ENCODE results near the gene MAD2L1BP. TPM values are rescaled to one million over a fixed set of nuclear protein-coding genes. Genes with fewer than 3 reads are reported as not detected.

Gene MAD2L1BP
- total RNA-seq, 1 experiment from 2014 or later: 52.0 TPM

GRCh38 chr6:43674921-43675320 lies 39.3 kb downstream of the MAD2L1BP start:
- H3K27me3 ChIP-seq (replicated peaks; ENCODE audit: insufficient read depth, low read depth, low read length, poor library complexity): no peaks in the 10 kb centered on the region
- no TSS peak for BruUV-seq (replicated peaks)
- intact Hi-C loops (cut with micrococcal nuclease; ENCODE audit: unreplicated experiment): no loop called here
- H3K4me1 ChIP-seq (ENCODE audit: insufficient read depth, low read length, poor library complexity, severe bottlenecking): no peaks in the 10 kb centered on the region
- no peak for DNase-seq (ENCODE audit: low spot score)
- no peak overlapping the region for H3K27ac ChIP-seq (ENCODE audit: low read depth, low read length, poor library complexity, severe bottlenecking)
- H3K36me3 ChIP-seq (ENCODE audit: insufficient read depth, low read length, poor library complexity, severe bottlenecking): peaks cover 78% of the 10 kb centered on the region
- POLR2A ChIA-PET (ENCODE audit: low non-redundant PET): no interaction called here
- H3K4me3 ChIP-seq (ENCODE audit: low read depth, low read length, poor library complexity, severe bottlenecking): no peak overlapping the region
- no peaks in the 10 kb centered on the region for H3K9me3 ChIP-seq (ENCODE audit: low read depth, low read length, poor library complexity, severe bottlenecking)
- TF ChIP-seq CTCF (conservative IDR thresholded peaks at IDR 0.05; ENCODE audit: low read depth, low read length) (no peak), EZH2 (IDR thresholded peaks at IDR 0.05; ENCODE audit: borderline replicate concordance, low read depth, low read length, poor library complexity, severe bottlenecking) (no peak)
- CTCF ChIA-PET: no interaction called here

GRCh38 chr6:43676962-43677606 lies 41.4 kb downstream of the MAD2L1BP start:
- TF ChIP-seq EZH2 (IDR thresholded peaks at IDR 0.05; ENCODE audit: borderline replicate concordance, low read depth, low read length, poor library complexity, severe bottlenecking) (no peak), CTCF (conservative IDR thresholded peaks at IDR 0.05; ENCODE audit: low read depth, low read length) (no peak)
- CTCF ChIA-PET: interaction anchor here (1.0 kb wide), 1 partner anchor 10 kb away, joined by 3 read pairs; no protein-coding TSS in a partner anchor
- Histone ChIP-seq H3K27me3 (replicated peaks; ENCODE audit: insufficient read depth, low read depth, low read length, poor library complexity) (no peaks in the 10 kb centered on the region), H3K9me3 (ENCODE audit: low read depth, low read length, poor library complexity, severe bottlenecking) (no peaks in the 10 kb centered on the region), H3K4me1 (ENCODE audit: insufficient read depth, low read length, poor library complexity, severe bottlenecking) (no peaks in the 10 kb centered on the region), H3K4me3 (ENCODE audit: low read depth, low read length, poor library complexity, severe bottlenecking) (no peak overlapping the region), H3K27ac (ENCODE audit: low read depth, low read length, poor library complexity, severe bottlenecking) (no peak overlapping the region), H3K36me3 (ENCODE audit: insufficient read depth, low read length, poor library complexity, severe bottlenecking) (peaks cover 73% of the 10 kb centered on the region)
- POLR2A ChIA-PET (ENCODE audit: low non-redundant PET): no interaction called here
- BruUV-seq (replicated peaks): no TSS peak
- no peak for DNase-seq (ENCODE audit: low spot score)
- intact Hi-C loops (cut with micrococcal nuclease; ENCODE audit: unreplicated experiment): no loop called here

GRCh38 chr6:43677759-43678158 lies 42.1 kb downstream of the MAD2L1BP start:
- Histone ChIP-seq H3K27ac (ENCODE audit: low read depth, low read length, poor library complexity, severe bottlenecking) (no peak overlapping the region), H3K4me3 (ENCODE audit: low read depth, low read length, poor library complexity, severe bottlenecking) (no peak overlapping the region), H3K9me3 (ENCODE audit: low read depth, low read length, poor library complexity, severe bottlenecking) (no peaks in the 10 kb centered on the region), H3K36me3 (ENCODE audit: insufficient read depth, low read length, poor library complexity, severe bottlenecking) (peaks cover 70% of the 10 kb centered on the region), H3K27me3 (replicated peaks; ENCODE audit: insufficient read depth, low read depth, low read length, poor library complexity) (no peaks in the 10 kb centered on the region), H3K4me1 (ENCODE audit: insufficient read depth, low read length, poor library complexity, severe bottlenecking) (no peaks in the 10 kb centered on the region)
- TF ChIP-seq EZH2 (IDR thresholded peaks at IDR 0.05; ENCODE audit: borderline replicate concordance, low read depth, low read length, poor library complexity, severe bottlenecking) (no peak), CTCF (conservative IDR thresholded peaks at IDR 0.05; ENCODE audit: low read depth, low read length) (no peak)
- no peak for DNase-seq (ENCODE audit: low spot score)
- BruUV-seq (replicated peaks): no TSS peak
- POLR2A ChIA-PET (ENCODE audit: low non-redundant PET): no interaction called here
- CTCF ChIA-PET: interaction anchor here (1.0 kb wide), 1 partner anchor 10 kb away, joined by 3 read pairs; no protein-coding TSS in a partner anchor
- intact Hi-C loops (cut with micrococcal nuclease; ENCODE audit: unreplicated experiment): no loop called here
